Measurements from ENCODE around the gene TMEM179B.

- no peak for TF ChIP-seq CTCF (IDR thresholded peaks at IDR 0.05; ENCODE audit: borderline replicate concordance, extremely low read depth, low read length, poor library complexity, severe bottlenecking)
- no peak for TF ChIP-seq EZH2 (IDR thresholded peaks at IDR 0.05; ENCODE audit: borderline replicate concordance, low read depth, low read length, severe bottlenecking)
These were observed 48.1 kb downstream of the TMEM179B start for GRCh38 chr11:62835336-62835735.
